HG03460 (cell line): Measurements from ENCODE around the gene IL31.

ENCODE experiments used
- ATAC-seq: cut with Tn5 transposase; IDR thresholded peaks from one replicate; pipeline ENCODE4 v1.9.1; 2021; ENCODE audit not compliant: unreplicated experiment

The IL31 gene

GRCh38 chr12:122159882-122160281 is 14.1 kb downstream of the IL31 start:
- no peak for ATAC-seq

- ATAC-seq, result no peak
Observed at GRCh38 chr12:122158700-122159285, 15.2 kb downstream of the IL31 start.

GRCh38 chr12:122155705-122156104 is 18.3 kb downstream of the IL31 start:
- ATAC-seq, result no peak

- ATAC-seq, result no peak
Observed at GRCh38 chr12:122152754-122153153, 21.3 kb downstream of the IL31 start.

GRCh38 chr12:122150127-122150681 is 23.8 kb downstream of the IL31 start:
- ATAC-seq, result no peak

- ATAC-seq, result no peak
Observed at GRCh38 chr12:122148657-122149056, 25.4 kb downstream of the IL31 start.

GRCh38 chr12:122147514-122148290 is 26.3 kb downstream of the IL31 start:
- no peak for ATAC-seq

GRCh38 chr12:122145505-122146330 is 28.3 kb downstream of the IL31 start:
- no peak for ATAC-seq

GRCh38 chr12:122144885-122145284 is 29.1 kb downstream of the IL31 start:
- no peak for ATAC-seq

GRCh38 chr12:122142857-122143256 is 31.2 kb downstream of the IL31 start:
- ATAC-seq, result no peak

- ATAC-seq, result no peak
Observed at GRCh38 chr12:122141911-122142725, 31.9 kb downstream of the IL31 start.

GRCh38 chr12:122140467-122141257 is 33.4 kb downstream of the IL31 start:
- no peak for ATAC-seq

- no peak for ATAC-seq
Observed at GRCh38 chr12:122139941-122140340, 34.1 kb downstream of the IL31 start.

- no peak for ATAC-seq
Observed at GRCh38 chr12:122139266-122139665, 34.8 kb downstream of the IL31 start.

GRCh38 chr12:122138616-122139015 is 35.4 kb downstream of the IL31 start:
- no peak for ATAC-seq

GRCh38 chr12:122138181-122138580 is 35.8 kb downstream of the IL31 start:
- ATAC-seq, result no peak

GRCh38 chr12:122137681-122138080 is 36.3 kb downstream of the IL31 start:
- ATAC-seq, result no peak

- ATAC-seq, result no peak
Observed at GRCh38 chr12:122137229-122137628, 36.8 kb downstream of the IL31 start.

GRCh38 chr12:122135437-122136031 is 38.5 kb downstream of the IL31 start:
- ATAC-seq, result no peak
